ENCODE results near the gene CTRB2. TPM values are rescaled to one million over a fixed set of nuclear protein-coding genes. Genes with fewer than 3 reads are reported as not detected.
"Not testable (repeated sequence)": the region's sequence is repeated elsewhere in the genome, so short reads cannot be mapped to it uniquely, and the experiment has no call there.

Gene CTRB2
- total RNA-seq, 2 donors from 2014 or later, result not detected

DNA sequence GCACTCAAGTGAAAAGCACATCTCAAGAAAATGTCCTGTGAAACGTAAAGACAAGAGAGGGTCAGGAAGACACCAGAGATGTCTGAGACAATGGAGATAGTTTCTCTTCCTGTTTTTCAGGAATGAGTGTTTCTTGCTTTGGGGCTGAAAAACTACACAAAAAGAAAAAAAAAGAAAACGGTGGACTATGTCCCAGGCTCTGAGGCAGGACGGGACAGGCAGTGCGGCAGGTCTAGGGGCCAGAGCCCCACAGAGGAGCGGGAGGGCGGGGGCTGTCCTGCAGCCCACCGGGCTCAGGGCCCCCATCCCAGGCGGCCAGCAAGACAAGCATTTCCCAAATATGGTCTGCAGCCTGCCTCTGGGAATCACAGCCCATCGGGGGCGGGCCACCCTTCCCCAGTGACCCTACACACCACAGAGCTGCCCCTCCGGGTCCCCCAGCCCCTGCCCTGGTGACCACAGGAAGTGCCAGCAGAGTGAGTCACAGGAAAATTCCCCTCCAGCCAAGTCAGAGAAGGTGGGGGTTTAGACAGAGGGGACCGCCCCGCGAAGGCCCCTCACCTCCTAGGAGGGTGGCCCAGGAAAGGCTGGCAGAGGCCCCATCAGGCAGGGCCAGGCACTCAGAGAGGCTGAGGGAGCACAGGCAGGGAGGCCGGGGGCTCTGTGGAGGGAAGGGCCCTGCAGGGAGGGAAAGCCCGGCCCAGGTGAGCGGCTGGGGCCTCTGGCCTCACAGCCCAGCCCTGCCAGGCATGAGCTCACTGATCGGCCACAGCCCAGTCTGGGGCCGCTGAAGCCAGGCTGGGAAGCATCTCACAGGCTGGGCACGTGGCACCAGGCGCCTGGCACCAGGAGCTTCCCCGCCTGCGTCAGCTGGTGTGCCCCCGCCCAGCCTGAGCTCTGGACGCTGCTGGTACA, 38.1 kb upstream of the CTRB2 start:
- Mint-ChIP-seq H3K9me3 (no peaks in the 10 kb centered on the region), H3K36me3 (no peaks in the 10 kb centered on the region), H3K27ac (peak overlapping the region in 1 of 2 donors; percentile 72)
- ATAC-seq (peak in 1 of 2 donors; percentile 37), DNase-seq (ENCODE audit: low spot score in 2 of 2) (no peak)

GRCh38 chr16:75244225-75244809, 37.4 kb upstream of the CTRB2 start:
- H3K9me3 Mint-ChIP-seq, result no peaks in the 10 kb centered on the region
- no peaks in the 10 kb centered on the region for H3K36me3 Mint-ChIP-seq
- DNase-seq (ENCODE audit: low spot score in 2 of 2) (no peak), ATAC-seq (no peak)
- H3K27ac Mint-ChIP-seq, result peak overlapping the region in 1 of 2 donors; percentile 72

DNA sequence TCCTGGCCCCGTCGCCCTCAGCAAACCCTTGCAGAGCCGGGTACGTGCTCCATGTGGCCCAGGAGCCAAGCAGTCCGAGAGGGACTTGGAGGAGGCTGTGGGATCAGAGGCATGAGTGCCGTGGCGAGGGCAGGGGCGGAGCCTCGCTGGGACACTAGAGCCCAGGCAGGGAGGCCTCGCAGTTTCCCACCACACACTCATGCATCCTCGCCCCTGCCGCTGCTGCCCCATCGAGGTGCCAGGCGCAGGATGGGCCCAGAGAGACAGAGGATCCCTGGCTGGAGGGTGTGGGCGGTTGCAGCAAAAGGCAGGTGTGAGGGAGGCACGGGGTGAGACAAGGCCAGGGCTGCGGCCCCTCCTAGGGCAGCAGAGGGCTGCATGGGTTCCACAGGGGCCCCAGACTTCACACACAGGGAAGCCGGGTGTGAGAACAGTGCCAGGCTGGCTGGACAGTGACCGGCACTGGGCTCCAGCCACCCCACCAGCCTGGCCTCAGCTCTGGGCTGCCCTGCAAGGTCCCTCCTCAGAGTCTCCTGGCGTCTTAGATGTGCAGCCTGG, 36.8 kb upstream of the CTRB2 start:
- ATAC-seq (no peak), DNase-seq (ENCODE audit: low spot score in 2 of 2) (no peak)
- Mint-ChIP-seq H3K27ac (no peak overlapping the region), H3K36me3 (no peaks in the 10 kb centered on the region), H3K9me3 (no peaks in the 10 kb centered on the region)

DNA sequence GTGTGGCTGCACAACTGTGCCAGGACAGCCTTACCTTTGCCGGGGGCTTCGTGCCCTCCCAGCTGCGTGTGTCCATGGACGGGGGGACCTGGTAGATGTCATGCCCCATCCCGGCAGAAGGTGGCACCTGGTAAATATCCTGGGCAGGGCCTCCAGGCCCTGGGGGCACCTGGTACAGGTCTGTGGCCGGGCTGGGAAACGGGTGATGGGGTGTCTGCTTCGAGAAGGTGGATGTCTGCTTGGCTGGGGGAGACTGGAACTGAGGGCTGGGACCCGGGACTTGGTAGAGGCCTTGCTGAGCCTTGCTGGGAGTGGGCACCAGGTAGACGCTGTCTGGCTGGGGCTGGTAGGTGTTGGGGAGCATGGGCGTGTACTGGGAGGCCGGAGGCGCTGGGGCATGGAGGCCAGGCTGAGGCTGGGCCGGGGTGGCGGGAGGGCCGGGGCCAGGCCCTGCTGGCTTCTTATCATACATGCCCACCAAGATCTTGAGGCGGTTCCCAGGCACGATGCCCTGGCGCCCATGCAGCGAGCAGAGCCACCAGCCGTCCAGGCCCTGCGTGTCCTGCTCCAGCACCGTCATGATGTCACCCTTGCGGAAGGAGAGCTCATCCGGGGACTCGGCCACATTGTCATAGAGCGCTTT, 35.6 kb upstream of the CTRB2 start:
- DNase-seq (ENCODE audit: low spot score in 2 of 2); H3K9me3 Mint-ChIP-seq; H3K36me3 Mint-ChIP-seq; H3K27ac Mint-ChIP-seq; ATAC-seq: not testable (repeated sequence)

DNA sequence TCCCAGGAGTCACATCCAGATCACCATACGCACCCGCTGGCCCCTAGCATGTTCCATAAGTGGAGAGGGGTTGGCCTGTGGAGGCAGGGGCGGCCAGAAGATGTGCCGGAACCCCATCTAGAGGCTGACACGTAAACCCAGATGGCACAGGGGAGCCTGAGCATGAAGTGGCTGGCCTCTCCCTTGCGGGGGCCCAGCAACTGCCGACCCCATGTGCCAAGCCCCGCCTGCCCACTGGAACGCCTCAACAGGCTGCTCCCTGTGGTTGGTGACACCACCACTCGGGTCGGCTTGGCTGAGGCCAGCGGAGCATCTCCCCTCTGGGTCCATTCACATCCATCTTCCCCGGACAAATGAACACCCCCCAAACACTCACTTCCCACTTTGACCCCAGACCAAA, 35.0 kb upstream of the CTRB2 start:
- ATAC-seq (no peak), DNase-seq (ENCODE audit: low spot score in 2 of 2) (no peak)
- no peak overlapping the region for H3K27ac Mint-ChIP-seq
- no peaks in the 10 kb centered on the region for H3K36me3 Mint-ChIP-seq
- H3K9me3 Mint-ChIP-seq, result no peaks in the 10 kb centered on the region

GRCh38 chr16:75241412-75241811, 34.5 kb upstream of the CTRB2 start:
- DNase-seq (ENCODE audit: low spot score in 2 of 2) (no peak), ATAC-seq (no peak)
- Mint-ChIP-seq H3K9me3 (no peaks in the 10 kb centered on the region), H3K36me3 (no peaks in the 10 kb centered on the region), H3K27ac (no peak overlapping the region)

DNA sequence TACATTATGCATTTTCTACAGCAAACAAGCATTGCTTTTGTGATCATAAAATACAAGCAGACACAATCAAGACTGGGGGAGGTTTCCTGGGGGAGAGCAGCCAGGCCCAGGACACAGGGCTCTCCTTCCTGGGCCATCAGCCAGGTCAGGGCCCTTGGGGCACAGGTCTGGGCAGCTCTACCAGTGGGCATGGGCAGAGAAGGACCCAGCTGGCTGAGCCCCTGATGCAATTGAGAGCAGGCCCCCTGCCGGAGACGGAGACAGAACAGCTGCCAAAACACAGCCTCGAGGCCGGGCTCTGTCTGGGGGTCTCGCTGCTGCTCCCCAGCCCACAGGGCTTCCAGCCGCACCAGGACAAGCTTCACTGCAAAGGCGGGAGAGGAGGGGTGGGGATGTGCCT, 33.7 kb upstream of the CTRB2 start:
- not testable (repeated sequence) for H3K27ac Mint-ChIP-seq; ATAC-seq; DNase-seq (ENCODE audit: low spot score in 2 of 2); H3K36me3 Mint-ChIP-seq; H3K9me3 Mint-ChIP-seq

GRCh38 chr16:75239542-75240122, 32.7 kb upstream of the CTRB2 start:
- DNase-seq (ENCODE audit: low spot score in 2 of 2), result no peak
- no peak for ATAC-seq
- Mint-ChIP-seq H3K27ac (no peak overlapping the region), H3K9me3 (no peaks in the 10 kb centered on the region), H3K36me3 (no peaks in the 10 kb centered on the region)

DNA sequence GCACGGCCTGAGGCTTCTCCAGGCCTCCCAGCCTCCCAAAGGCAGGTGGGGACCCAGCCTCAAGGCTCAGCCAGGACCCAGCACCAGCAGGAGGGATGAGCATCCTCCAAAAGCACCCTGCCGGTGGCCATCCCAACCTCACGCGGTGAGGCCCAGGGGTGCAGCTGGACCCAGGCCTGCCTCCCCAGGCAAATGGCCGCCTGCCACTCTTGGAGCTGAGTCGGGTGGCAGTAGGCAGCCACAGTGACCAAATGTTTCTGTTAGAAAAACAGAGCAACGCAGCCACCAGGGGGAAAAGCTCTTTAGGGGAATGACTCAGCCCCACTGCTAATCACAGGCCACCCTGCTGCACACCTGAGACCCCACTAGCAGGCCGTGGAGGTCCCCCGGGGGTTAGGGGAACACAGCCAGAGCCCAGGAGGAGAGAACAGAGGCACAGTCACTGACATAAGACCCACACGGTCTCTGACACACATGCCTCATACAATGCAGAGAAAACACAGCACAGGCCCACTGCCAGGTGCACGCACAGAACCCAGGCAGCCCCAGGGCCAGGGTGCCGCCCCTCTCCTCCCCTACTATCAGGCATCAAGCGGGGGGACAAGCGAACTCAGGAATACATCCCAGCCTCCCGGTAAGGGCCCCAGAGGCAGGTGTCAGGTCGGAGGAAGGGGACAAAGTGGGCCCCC, 32.0 kb upstream of the CTRB2 start:
- ATAC-seq, result no peak
- no peaks in the 10 kb centered on the region for H3K9me3 Mint-ChIP-seq
- H3K27ac Mint-ChIP-seq, result no peak overlapping the region

DNA sequence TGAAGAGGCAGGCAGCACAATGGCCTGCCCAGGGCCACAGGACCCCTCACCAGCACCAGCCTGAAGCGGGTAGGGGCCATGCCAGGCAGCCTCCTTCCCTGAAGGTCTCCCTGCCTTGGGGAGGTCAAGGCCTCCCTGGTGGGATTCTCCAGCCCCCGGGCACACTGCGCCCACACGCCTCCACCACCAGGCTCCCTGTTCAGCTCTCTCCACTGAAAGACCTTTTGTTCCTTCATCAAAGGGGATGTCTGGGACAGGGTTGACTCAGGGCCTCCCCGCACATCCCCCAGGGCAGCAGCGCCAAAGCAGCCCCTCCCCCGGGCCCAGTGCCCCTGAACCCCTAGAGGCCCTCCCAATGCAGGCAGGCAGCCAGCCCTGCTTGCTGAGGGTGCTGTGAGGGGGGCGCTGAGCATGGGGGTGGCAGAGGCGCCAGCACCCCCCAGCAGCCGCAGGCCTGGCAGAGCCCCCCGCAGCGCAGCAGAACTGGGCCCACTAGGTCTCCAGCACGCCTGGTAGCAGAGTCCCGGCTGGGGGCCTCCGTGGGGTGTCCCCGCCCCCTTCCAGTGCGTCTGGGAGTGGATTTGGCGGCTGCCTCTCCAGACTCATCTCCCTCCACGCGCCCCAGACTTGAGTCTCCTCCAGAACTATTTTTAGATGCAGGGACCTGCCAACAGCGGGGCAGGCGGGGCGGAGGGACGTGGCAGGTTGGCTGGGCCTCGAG, 31.3 kb upstream of the CTRB2 start:
- H3K36me3 Mint-ChIP-seq, result no peaks in the 10 kb centered on the region
- DNase-seq (ENCODE audit: low spot score in 2 of 2) (no peak), ATAC-seq (no peak)
- H3K9me3 Mint-ChIP-seq, result no peaks in the 10 kb centered on the region
- no peak overlapping the region for H3K27ac Mint-ChIP-seq

More for the DNA sequence above, 32.0 kb upstream of the CTRB2 start:
- no peaks in the 10 kb centered on the region for H3K36me3 Mint-ChIP-seq
- DNase-seq (ENCODE audit: low spot score in 2 of 2), result no peak

DNA sequence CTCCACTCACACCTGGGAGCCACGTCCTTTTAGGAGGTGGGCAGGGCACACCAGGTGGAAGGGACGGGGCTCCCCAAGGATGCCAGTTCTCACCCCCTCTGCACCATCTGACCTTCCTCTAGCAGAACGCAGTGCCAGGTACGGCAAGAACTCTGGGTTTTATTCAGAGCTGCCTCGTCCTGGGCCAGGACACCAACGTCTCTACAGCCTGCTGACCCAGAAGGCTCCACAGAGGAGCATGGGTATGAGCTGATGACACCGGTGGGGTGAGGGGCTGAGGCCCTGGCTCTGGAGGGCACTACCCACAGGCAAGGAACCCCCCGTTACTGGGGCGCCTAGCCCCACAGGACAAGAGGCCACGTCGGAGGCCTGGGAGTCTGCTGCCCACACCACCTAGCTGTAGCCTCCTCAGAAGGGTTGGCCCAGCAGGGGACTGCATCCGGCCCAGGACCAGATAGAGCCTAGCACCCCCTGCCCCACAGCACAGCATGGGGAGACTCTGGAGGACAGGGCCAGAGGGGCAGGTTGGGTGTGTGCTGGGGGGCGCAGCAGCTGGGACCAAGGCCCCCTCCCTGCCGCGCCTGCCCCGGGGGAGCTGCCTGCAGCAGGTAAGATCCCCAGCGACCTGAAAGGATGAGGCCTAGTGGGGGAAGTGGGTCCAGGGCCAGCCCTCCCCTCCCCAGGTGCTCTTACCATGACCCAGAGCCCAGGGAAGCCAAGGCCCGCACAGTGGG, 30.6 kb upstream of the CTRB2 start:
- H3K27ac Mint-ChIP-seq, result no peak overlapping the region
- H3K36me3 Mint-ChIP-seq, result no peaks in the 10 kb centered on the region
- DNase-seq (ENCODE audit: low spot score in 2 of 2) (no peak), ATAC-seq (no peak)
- H3K9me3 Mint-ChIP-seq, result no peaks in the 10 kb centered on the region

- Mint-ChIP-seq H3K9me3 (no peaks in the 10 kb centered on the region), H3K27ac (no peak overlapping the region), H3K36me3 (no peaks in the 10 kb centered on the region)
- DNase-seq (ENCODE audit: low spot score in 2 of 2) (no peak), ATAC-seq (no peak)
Observed at GRCh38 chr16:75236736-75237397, 29.9 kb upstream of the CTRB2 start.

DNA sequence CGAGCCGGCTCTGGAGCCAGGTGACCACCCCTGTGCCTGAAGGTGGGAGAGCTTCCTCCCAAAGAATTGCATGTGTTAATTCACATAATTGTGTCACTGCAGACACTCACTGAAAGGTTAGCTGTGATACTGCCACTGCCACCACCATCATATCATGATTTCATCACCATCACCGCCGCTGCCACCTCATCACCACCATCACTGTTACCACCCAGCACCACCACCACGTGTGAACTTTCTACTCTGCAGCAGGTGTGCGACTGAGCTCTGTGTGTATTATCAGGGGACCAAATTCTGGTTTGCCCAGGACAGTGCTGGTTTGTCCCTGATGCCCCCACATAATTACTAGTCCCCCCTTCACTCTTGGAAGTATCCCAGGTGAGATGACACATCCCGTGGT, 29.3 kb upstream of the CTRB2 start:
- ATAC-seq (peak; percentile 51 to 62), DNase-seq (ENCODE audit: low spot score in 2 of 2) (no peak)
- Mint-ChIP-seq H3K27ac (no peak overlapping the region), H3K9me3 (no peaks in the 10 kb centered on the region), H3K36me3 (no peaks in the 10 kb centered on the region)

DNA sequence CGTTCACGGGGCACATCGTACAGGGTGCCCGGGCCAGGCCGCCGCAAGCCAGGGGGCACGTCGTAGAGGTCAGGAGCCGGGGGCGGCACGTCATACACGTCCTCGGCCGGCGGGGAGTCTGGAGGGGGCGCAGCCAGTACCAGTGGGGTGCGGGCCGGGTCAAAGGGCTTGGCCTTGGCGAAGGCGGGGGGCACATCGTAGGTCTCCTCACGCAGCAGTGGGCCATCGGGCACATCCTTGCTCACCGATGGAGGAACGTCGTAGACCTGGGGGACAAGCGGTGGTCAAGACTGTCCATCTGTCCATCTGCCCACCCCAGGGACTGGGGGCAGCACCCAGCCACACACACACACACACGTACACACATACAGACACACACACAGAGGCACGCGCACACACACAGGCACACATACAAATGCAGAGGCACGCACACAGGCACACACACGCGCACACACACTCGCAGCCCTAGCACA, 28.8 kb upstream of the CTRB2 start:
- Mint-ChIP-seq H3K36me3 (no peaks in the 10 kb centered on the region), H3K27ac (no peak overlapping the region), H3K9me3 (no peaks in the 10 kb centered on the region)
- ATAC-seq (peak in 1 of 2 donors; percentile 5), DNase-seq (ENCODE audit: low spot score in 2 of 2) (no peak)

Measured in activated naive CD4-positive, alpha-beta T cell treated with anti-CD3 and anti-CD28 coated beads, Interleukin-2, amount 50 U/mL, for 72 hours (primary cell).